HG03565 (cell line): ENCODE measurements around the gene KIF1B.
"Not testable (repeated sequence)": the region's sequence is repeated elsewhere in the genome, so short reads cannot be mapped to it uniquely, and the experiment has no call there.

Experiments
- ATAC-seq: cut with Tn5 transposase; IDR thresholded peaks from one replicate; pipeline ENCODE4 v1.9.1; 2021; ENCODE audit warnings: mild to moderate bottlenecking, moderate library complexity; ENCODE audit not compliant: unreplicated experiment

The KIF1B gene

GRCh38 chr1:10193288-10193687, 17.1 kb upstream of the KIF1B start:
- ATAC-seq = no peak

GRCh38 chr1:10195570-10195969, 14.8 kb upstream of the KIF1B start:
- no peak for ATAC-seq

GRCh38 chr1:10196976-10197375, 13.4 kb upstream of the KIF1B start:
- ATAC-seq = no peak

GRCh38 chr1:10200620-10201019, 9.8 kb upstream of the KIF1B start:
- no peak for ATAC-seq

GRCh38 chr1:10204003-10204642, 6.2 kb upstream of the KIF1B start:
- ATAC-seq = no peak

GRCh38 chr1:10205206-10205605, 5.2 kb upstream of the KIF1B start:
- not testable (repeated sequence) for ATAC-seq

GRCh38 chr1:10207810-10208209, 2.6 kb upstream of the KIF1B start:
- ATAC-seq = no peak

GRCh38 chr1:10208537-10208936, 1.8 kb upstream of the KIF1B start:
- no peak for ATAC-seq

- no peak for ATAC-seq
These were observed 823 bp upstream of the KIF1B start for GRCh38 chr1:10209590-10209904.

- peak; percentile 6 for ATAC-seq
These were observed 753 bp downstream of the KIF1B start for GRCh38 chr1:10210841-10211804.

GRCh38 chr1:10211805-10212410, 1.5 kb downstream of the KIF1B start:
- no peak for ATAC-seq

- ATAC-seq = no peak
These were observed 2.1 kb downstream of the KIF1B start for GRCh38 chr1:10212476-10212875.

- ATAC-seq = no peak
These were observed 2.9 kb downstream of the KIF1B start for GRCh38 chr1:10213186-10213705.

GRCh38 chr1:10216090-10216749, 5.8 kb downstream of the KIF1B start:
- no peak for ATAC-seq

- ATAC-seq = no peak
These were observed 7.5 kb downstream of the KIF1B start for GRCh38 chr1:10217748-10218441.

GRCh38 chr1:10220200-10220599, 9.8 kb downstream of the KIF1B start:
- ATAC-seq = no peak

GRCh38 chr1:10220657-10221056, 10.3 kb downstream of the KIF1B start:
- ATAC-seq = not testable (repeated sequence)

GRCh38 chr1:10225573-10225972, 15.2 kb downstream of the KIF1B start:
- ATAC-seq = no peak

GRCh38 chr1:10228528-10228927, 18.2 kb downstream of the KIF1B start:
- no peak for ATAC-seq

GRCh38 chr1:10229903-10230302, 19.5 kb downstream of the KIF1B start:
- no peak for ATAC-seq

GRCh38 chr1:10232163-10232562, 21.8 kb downstream of the KIF1B start:
- no peak for ATAC-seq
